NB4 (cell line): ENCODE data around the gene PIGR.

Experiments used
- MYC ChIP-seq: IDR thresholded peaks from 2 replicates; pipeline ENCODE4 v1.6.1; 2011; ENCODE audit warnings: low read depth, low read length
- POLR2A ChIP-seq: IDR thresholded peaks from 2 replicates; pipeline ENCODE4 v1.6.1; 2011; ENCODE audit warnings: mild to moderate bottlenecking; ENCODE audit not compliant: insufficient read length; ENCODE audit errors: extremely low read depth
- TF ChIP-seq, protein P1 (sequence below): IDR thresholded peaks from one replicate; pipeline ENCODE4 v1.5.1; 2012; ENCODE audit warnings: low read depth, low read length
- TF ChIP-seq, protein P2 (sequence below): IDR thresholded peaks from 2 replicates; pipeline ENCODE4 v1.6.1; 2011; ENCODE audit warnings: low read depth, low read length

GRCh38 chr1:206979379-206980043 is 33.2 kb upstream of the PIGR start:
- TF ChIP-seq, protein P1, sequence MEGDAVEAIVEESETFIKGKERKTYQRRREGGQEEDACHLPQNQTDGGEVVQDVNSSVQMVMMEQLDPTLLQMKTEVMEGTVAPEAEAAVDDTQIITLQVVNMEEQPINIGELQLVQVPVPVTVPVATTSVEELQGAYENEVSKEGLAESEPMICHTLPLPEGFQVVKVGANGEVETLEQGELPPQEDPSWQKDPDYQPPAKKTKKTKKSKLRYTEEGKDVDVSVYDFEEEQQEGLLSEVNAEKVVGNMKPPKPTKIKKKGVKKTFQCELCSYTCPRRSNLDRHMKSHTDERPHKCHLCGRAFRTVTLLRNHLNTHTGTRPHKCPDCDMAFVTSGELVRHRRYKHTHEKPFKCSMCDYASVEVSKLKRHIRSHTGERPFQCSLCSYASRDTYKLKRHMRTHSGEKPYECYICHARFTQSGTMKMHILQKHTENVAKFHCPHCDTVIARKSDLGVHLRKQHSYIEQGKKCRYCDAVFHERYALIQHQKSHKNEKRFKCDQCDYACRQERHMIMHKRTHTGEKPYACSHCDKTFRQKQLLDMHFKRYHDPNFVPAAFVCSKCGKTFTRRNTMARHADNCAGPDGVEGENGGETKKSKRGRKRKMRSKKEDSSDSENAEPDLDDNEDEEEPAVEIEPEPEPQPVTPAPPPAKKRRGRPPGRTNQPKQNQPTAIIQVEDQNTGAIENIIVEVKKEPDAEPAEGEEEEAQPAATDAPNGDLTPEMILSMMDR: peak; percentile 62
- TF ChIP-seq POLR2A (no peak), MYC (no peak)
- TF ChIP-seq, protein P2, sequence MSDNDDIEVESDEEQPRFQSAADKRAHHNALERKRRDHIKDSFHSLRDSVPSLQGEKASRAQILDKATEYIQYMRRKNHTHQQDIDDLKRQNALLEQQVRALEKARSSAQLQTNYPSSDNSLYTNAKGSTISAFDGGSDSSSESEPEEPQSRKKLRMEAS: no peak
